Spleen (tissue), 11 donors: ENCODE data around the gene CHD6. TPM values are rescaled to one million over a fixed set of nuclear protein-coding genes. Genes with fewer than 3 reads are reported as not detected.

ENCODE experiments used
- DNase-seq: peaks from one replicate; pipeline ENCODE4 v3.0.0-alpha.2; 2020
- H3K27ac ChIP-seq, 8 donors: fragments of 200-600 bp; sonication (generic) in 7 of 8; 1 replicate in 4 of 8; 2 replicates in 4 of 8; pipeline versions ENCODE4 v1.5.0 to v1.8.0; 2016 to 2021; ENCODE audit warnings: inconsistent platforms in 4 of 8, mild to moderate bottlenecking in 4 of 8, moderate library complexity in 1 of 8
- H3K27me3 ChIP-seq, 7 donors: fragments of 200-600 bp; sonication (generic) in 6 of 7; replicated peaks in 1 of 7; 1 replicate in 4 of 7; 2 replicates in 3 of 7; pipeline versions ENCODE4 v1.5.0 to v1.8.0; 2016 to 2021; ENCODE audit warnings: inconsistent platforms in 3 of 7, mild to moderate bottlenecking in 1 of 7
- H3K36me3 ChIP-seq, 6 donors: fragments of 200-600 bp; sonication (generic) in 5 of 6; 1 replicate in 4 of 6; 2 replicates in 2 of 6; pipeline versions ENCODE4 v1.5.0 to v1.8.0; 2016 to 2021; ENCODE audit warnings: inconsistent platforms in 2 of 6
- H3K4me1 ChIP-seq, 6 donors: fragments of 200-600 bp; sonication (generic) in 5 of 6; 1 replicate in 3 of 6; 2 replicates in 3 of 6; pipeline versions ENCODE4 v1.5.0 to v1.8.0; 2016 to 2021; ENCODE audit warnings: inconsistent platforms in 3 of 6
- H3K4me3 ChIP-seq, 8 donors: fragments of 200-600 bp; sonication (generic) in 7 of 8; 1 replicate in 4 of 8; 2 replicates in 4 of 8; pipeline versions ENCODE4 v1.5.0 to v1.8.0; 2016 to 2021; ENCODE audit warnings: inconsistent platforms in 4 of 8, mild to moderate bottlenecking in 4 of 8, moderate library complexity in 2 of 8
- H3K9me3 ChIP-seq, 8 donors: fragments of 200-600 bp; sonication (generic) in 7 of 8; 1 replicate in 4 of 8; 2 replicates in 4 of 8; pipeline versions ENCODE4 v1.5.0 to v1.8.0; 2016 to 2021; ENCODE audit warnings: inconsistent platforms in 4 of 8
- POLR2A ChIP-seq, 3 donors: fragments of 450-650 bp; IDR thresholded peaks; one replicate each; pipeline ENCODE4 v1.5.1; 2017; ENCODE audit warnings: antibody characterized with exemption in 3 of 3, mild to moderate bottlenecking in 1 of 3
- POLR2AphosphoS5 ChIP-seq, 3 donors: sonication (generic); formaldehyde crosslinking; IDR thresholded peaks; one replicate each; pipeline ENCODE4 v1.5.1; 2017; ENCODE audit warnings: antibody characterized with exemption in 3 of 3
- WGBS, 5 donors: extraction: QIAGEN DNeasy Blood & Tissue Kit in 3 of 5; methylation state at CpG; one replicate each; pipeline versions ENCODE4 v1.1.5 to v1.1.7; 2013 to 2018; 5-methylcytosine and 5-hydroxymethylcytosine counted together
- intact Hi-C: fragments of 100-400 bp; cut with DNase I; formaldehyde crosslinking; loops from one replicate; pipeline ENCODE4 v1.15.0; 2023; ENCODE audit warnings: low total_unique reads
- polyA plus RNA-seq, 3 donors: library from polyadenylated mRNA; stranded (reverse); fragments of 200-250 nt; gene quantifications; one replicate each; pipeline ENCODE4 v1.2.1, GENCODE V29; 2013
- total RNA-seq, 7 donors: library from RNA; depleted of rRNA in 3 of 7; stranded (reverse); fragments of >200 nt in 3 of 7; fragmentation: NEBNext Ultra II Directional in 4 of 7; extraction: Animal tissue kit (Norgen Biotek cat#: 25700) in 4 of 7; gene quantifications; one replicate each; pipeline versions ENCODE4 v1.1.0 to v1.2.1, GENCODE V29; 2016 to 2021
- TF ChIP-seq, protein P1 (sequence below), 11 experiments: fragments of 200-600 bp in 7 of 11; fragments of 450-650 bp in 4 of 11; sonication (generic) in 4 of 11; IDR thresholded peaks in 8 of 11; conservative IDR thresholded peaks in 3 of 11; 1 replicate in 7 of 11; 2 replicates in 4 of 11; pipeline versions ENCODE4 v1.4.0 to v1.8.0; 2016 to 2021; ENCODE audit warnings: antibody characterized with exemption in 11 of 11, inconsistent platforms in 4 of 11, mild to moderate bottlenecking in 1 of 11
- donor health status: healthy with polysubstance abuse.
- donor health status: DM: no; HTN: no; CAD: no; lungs with moderate emphysema.
- donor health status: DM: no; HTN: no; CAD: no.
- donor health status: Bipolar disorder and iron deficiency.
- donor health status: healthy.
- donor health status: DM: no; HTN: no; CAD: no.
- donor health status: DM: yes; HTN: yes; CAD: no.

Gene CHD6
- total and polyA plus RNA-seq, 10 donors, result 4.2 to 68.3 (median 47.8) TPM

DNA sequence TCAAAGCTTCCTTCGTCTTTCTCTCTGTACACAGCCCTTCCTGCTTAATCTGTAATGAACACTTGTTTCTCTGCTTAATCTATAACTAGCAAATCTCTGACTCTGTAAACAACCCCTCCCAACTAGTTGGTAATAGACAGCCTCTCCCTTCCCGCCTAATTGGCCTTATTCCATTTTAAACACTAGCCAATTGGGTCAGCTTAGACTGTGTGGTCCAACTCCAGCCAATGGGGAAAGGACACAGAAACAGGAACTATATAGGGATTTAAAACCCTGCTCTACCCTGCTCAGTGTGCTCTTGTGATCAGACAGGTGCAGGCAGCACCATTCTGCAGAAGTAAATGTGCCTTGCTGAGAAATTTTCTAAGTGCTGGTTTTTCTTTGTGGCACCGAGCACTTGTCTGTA, 18.5 kb downstream of the CHD6 start:
- DNase-seq, result no peak
- 70 to 90% (median 80%) methylated on average over 3 of the region's 3 CpGs for WGBS, 5 donors
- H3K4me3 ChIP-seq, result no peak overlapping the region
- no peaks in the 10 kb centered on the region for H3K27me3 ChIP-seq
- TF ChIP-seq, protein P1, sequence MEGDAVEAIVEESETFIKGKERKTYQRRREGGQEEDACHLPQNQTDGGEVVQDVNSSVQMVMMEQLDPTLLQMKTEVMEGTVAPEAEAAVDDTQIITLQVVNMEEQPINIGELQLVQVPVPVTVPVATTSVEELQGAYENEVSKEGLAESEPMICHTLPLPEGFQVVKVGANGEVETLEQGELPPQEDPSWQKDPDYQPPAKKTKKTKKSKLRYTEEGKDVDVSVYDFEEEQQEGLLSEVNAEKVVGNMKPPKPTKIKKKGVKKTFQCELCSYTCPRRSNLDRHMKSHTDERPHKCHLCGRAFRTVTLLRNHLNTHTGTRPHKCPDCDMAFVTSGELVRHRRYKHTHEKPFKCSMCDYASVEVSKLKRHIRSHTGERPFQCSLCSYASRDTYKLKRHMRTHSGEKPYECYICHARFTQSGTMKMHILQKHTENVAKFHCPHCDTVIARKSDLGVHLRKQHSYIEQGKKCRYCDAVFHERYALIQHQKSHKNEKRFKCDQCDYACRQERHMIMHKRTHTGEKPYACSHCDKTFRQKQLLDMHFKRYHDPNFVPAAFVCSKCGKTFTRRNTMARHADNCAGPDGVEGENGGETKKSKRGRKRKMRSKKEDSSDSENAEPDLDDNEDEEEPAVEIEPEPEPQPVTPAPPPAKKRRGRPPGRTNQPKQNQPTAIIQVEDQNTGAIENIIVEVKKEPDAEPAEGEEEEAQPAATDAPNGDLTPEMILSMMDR (IDR thresholded peaks at IDR 0.05 in 8 of 11, conservative IDR thresholded peaks at IDR 0.05 in 3 of 11), result no peak
- TF ChIP-seq POLR2A (IDR thresholded peaks at IDR 0.05), result no peak
- TF ChIP-seq POLR2AphosphoS5 (IDR thresholded peaks at IDR 0.05), result no peak
- no peak overlapping the region for H3K27ac ChIP-seq
- H3K9me3 ChIP-seq, result peaks cover 15 to 80% (median 75%) of the 10 kb centered on the region in 8 donors
- intact Hi-C loops, result no loop called here
- peaks cover 0 to 3% (median 0%) of the 10 kb centered on the region in 6 donors for H3K4me1 ChIP-seq
- H3K36me3 ChIP-seq, result peaks cover 0 to 19% (median 4%) of the 10 kb centered on the region in 6 donors

DNA sequence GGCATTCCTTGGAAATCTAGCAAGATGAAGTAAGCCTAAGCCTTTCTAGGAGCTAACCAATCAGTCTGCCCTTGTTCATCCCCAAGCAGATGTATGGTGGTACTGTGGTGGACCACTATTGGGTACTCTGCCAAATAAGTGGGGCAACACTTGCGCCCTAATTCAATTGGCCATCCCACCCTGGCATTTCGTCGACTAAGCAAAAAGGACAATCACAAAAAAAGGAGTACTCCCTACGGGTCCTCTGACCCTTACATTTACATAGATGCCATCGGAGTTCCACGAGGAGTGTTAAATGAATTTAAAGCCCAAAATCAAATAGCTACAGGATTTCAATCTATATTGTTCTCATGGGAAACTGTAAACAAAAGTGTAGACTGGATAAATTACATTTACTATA, 19.5 kb downstream of the CHD6 start:
- TF ChIP-seq POLR2AphosphoS5 (IDR thresholded peaks at IDR 0.05) (no peak), POLR2A (IDR thresholded peaks at IDR 0.05) (no peak)
- Histone ChIP-seq H3K27ac (no peak overlapping the region), H3K36me3 (peaks cover 0 to 25% (median 5%) of the 10 kb centered on the region in 6 donors), H3K4me1 (peaks cover 0 to 8% (median 0%) of the 10 kb centered on the region in 6 donors), H3K9me3 (peaks cover 15 to 89% (median 84%) of the 10 kb centered on the region in 8 donors), H3K4me3 (no peak overlapping the region), H3K27me3 (no peaks in the 10 kb centered on the region)
- intact Hi-C loops, result no loop called here
- DNase-seq, result no peak
- WGBS, 5 donors, result 96 to 98% (median 98%) methylated on average over 6 of the region's 6 CpGs

DNA sequence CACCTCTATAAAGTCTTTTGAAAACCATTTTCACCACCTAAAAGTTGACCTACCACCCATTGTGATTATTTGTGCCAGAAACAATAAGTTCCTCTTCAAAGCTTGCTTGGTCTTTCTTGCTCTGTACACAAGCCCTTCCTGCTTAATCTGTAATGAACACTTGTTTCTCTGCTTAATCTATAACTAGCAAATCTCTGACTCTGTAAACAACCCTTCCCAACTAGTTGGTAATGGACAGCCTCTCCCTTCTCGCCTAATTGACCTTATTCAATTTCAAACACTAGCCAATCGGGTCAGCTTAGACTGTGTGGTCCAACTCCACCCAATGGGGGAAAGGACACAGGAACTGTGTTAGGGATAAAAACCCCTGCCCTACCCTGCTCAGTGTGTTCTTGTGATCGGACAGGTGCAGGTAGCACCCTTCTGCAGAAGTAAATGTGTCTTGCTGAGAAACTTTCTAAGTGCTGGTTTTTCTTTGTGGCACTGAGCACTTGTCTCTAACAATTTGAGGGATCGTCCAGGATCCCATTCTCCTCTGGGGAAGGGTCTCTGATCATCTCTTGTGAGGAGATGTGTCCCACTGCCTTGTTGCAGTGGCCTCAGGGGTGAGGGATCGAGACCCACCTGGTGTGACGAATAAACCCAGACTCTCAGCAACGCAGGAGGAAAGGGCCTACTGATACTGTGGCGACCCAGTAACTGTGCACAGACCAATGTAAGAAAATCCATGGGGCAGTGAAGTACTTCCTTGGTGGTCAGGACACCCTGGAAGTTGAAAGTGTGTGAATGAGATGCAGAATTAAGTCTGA, 23.5 kb downstream of the CHD6 start:
- H3K27ac ChIP-seq, result no peak overlapping the region
- intact Hi-C loops, result no loop called here
- H3K9me3 ChIP-seq, result peaks cover 6 to 78% (median 68%) of the 10 kb centered on the region in 8 donors
- TF ChIP-seq POLR2AphosphoS5 (IDR thresholded peaks at IDR 0.05) (no peak), POLR2A (IDR thresholded peaks at IDR 0.05) (no peak)
- TF ChIP-seq, protein P1 (IDR thresholded peaks at IDR 0.05 in 8 of 11, conservative IDR thresholded peaks at IDR 0.05 in 3 of 11), result no peak
- 95 to 98% (median 97%) methylated on average over 8 of the region's 8 CpGs for WGBS, 5 donors
- peaks cover 0 to 20% (median 7%) of the 10 kb centered on the region in 6 donors for H3K4me1 ChIP-seq
- peaks cover 0 to 25% (median 5%) of the 10 kb centered on the region in 6 donors for H3K36me3 ChIP-seq
- DNase-seq, result no peak
- no peak overlapping the region for H3K4me3 ChIP-seq
- no peaks in the 10 kb centered on the region for H3K27me3 ChIP-seq

DNA sequence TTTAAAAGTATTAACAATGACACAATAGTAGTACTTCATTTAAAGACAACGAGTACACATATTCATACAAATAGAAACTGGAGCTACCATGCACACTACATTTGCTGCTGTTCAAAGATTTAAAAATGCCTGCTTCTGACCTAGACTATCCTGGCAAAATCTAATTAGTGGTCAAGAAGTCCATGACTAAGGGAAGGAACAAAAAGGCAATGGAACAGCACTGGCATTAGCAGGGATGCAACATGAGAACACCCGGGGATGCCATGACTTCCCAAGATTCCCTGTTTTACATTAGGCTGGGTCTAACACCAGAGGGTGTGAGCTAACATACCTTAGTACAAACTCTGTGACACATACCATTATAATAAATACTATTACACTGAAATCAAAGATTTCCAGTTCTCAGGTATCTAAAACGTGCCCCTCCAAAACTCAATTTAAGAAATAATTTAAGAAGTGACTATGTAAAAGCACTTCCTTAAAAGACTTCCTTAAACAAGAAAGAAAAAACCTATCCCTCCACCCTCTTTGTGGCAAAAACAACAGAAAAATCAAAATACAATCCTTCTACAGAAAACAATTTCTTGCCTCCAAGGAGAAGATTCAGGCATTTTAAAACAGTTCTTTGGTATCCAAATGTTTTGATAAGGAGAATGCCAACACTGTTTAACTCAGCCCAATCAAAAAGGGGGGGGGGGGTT, 25.5 kb downstream of the CHD6 start:
- 61 to 67% (median 67%) methylated on average over 3 of the region's 3 CpGs for WGBS, 5 donors
- TF ChIP-seq, protein P1 (IDR thresholded peaks at IDR 0.05 in 8 of 11, conservative IDR thresholded peaks at IDR 0.05 in 3 of 11), result no peak
- TF ChIP-seq POLR2A (IDR thresholded peaks at IDR 0.05), result no peak
- no peak for DNase-seq
- Histone ChIP-seq H3K27me3 (no peaks in the 10 kb centered on the region), H3K4me3 (no peak overlapping the region), H3K9me3 (peaks cover 5 to 73% (median 59%) of the 10 kb centered on the region in 8 donors), H3K27ac (no peak overlapping the region), H3K36me3 (peaks cover 0 to 27% (median 5%) of the 10 kb centered on the region in 6 donors), H3K4me1 (peaks cover 0 to 20% (median 7%) of the 10 kb centered on the region in 6 donors)
- intact Hi-C loops, result no loop called here
